Neutrophil (primary cell): ENCODE results near the gene SUPT4H1.

Experiments used
- H3K27ac ChIP-seq: fragments of 200-600 bp; sonication (generic); 2 replicates; pipeline ENCODE4 v1.5.1; 2016; ENCODE audit warnings: mild to moderate bottlenecking, moderate library complexity
- H3K27me3 ChIP-seq: fragments of 200-600 bp; sonication (generic); 2 replicates; pipeline ENCODE4 v1.6.0; 2016; ENCODE audit warnings: mild to moderate bottlenecking
- H3K36me3 ChIP-seq: fragments of 200-600 bp; sonication (generic); 2 replicates; pipeline ENCODE4 v1.5.1; 2017
- H3K4me1 ChIP-seq, 2 experiments: fragments of 200-600 bp in 1 of 2; sonication (generic) in 1 of 2; 1 replicate in 1 of 2; 2 replicates in 1 of 2; pipeline versions ENCODE4 v1.5.1 to v1.6.1; 2013 to 2016; ENCODE audit warnings: low read depth in 1 of 2, low read length in 1 of 2, mild to moderate bottlenecking in 1 of 2, moderate library complexity in 1 of 2; ENCODE audit not compliant: control insufficient read depth in 1 of 2, insufficient read depth in 1 of 2
- H3K4me3 ChIP-seq, 2 experiments: fragments of 200-600 bp in 1 of 2; sonication (generic) in 1 of 2; 1 replicate in 1 of 2; 2 replicates in 1 of 2; pipeline ENCODE4 v1.5.1; 2013 to 2016; ENCODE audit warnings: low read depth in 1 of 2, low read length in 1 of 2, mild to moderate bottlenecking in 1 of 2, moderate library complexity in 1 of 2
- H3K9me3 ChIP-seq: fragments of 200-600 bp; sonication (generic); 2 replicates; pipeline ENCODE4 v1.5.1; 2016
- TF ChIP-seq, protein P1 (sequence below): fragments of 200-600 bp; sonication (generic); IDR thresholded peaks from 2 replicates; pipeline ENCODE4 v1.5.1; 2016; ENCODE audit warnings: antibody characterized with exemption

The SUPT4H1 gene

DNA sequence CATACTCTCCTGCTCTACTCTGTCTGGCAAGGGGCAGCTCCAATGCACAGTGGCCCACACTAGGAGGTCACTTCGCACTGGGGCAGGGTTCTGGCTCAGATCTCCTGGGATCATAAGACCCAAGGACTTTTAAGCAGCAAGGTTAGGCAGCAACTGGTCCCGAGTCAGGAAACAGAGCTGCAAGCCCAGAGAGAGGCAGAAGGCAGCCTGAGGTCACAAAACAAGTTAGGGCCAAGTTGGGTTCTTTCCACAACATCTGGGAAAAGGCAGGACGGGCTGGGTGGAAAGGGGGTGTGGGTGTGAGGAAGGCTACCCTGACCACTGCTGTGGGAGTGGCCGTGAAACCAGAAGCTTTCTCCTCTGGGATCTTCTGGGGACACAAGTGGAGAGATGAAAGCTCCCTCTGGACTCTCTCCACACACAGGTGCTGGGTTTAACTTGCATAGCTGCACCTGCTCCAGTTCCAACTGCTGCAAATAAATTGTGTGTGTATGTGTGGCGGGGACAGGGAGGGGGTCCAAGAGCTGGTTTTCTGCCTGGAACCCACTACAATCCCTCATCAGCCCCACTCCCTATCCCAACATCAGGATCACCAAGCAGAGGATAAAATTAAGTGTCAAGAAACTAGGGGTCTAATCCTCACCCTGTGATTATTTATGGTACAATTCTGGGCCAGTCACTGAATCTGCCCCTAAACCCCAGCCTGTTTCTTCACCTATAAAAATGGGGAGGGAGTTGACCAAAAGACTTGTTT is 15.4 kb downstream of the SUPT4H1 start:
- no peaks in the 10 kb centered on the region for H3K27me3 ChIP-seq
- H3K9me3 ChIP-seq = no peaks in the 10 kb centered on the region
- H3K4me1 ChIP-seq = peaks cover 88 to 92% of the 10 kb centered on the region in 2 experiments
- peak overlapping the region; percentile 100 for H3K27ac ChIP-seq
- H3K36me3 ChIP-seq = no peaks in the 10 kb centered on the region
- TF ChIP-seq, protein P1, sequence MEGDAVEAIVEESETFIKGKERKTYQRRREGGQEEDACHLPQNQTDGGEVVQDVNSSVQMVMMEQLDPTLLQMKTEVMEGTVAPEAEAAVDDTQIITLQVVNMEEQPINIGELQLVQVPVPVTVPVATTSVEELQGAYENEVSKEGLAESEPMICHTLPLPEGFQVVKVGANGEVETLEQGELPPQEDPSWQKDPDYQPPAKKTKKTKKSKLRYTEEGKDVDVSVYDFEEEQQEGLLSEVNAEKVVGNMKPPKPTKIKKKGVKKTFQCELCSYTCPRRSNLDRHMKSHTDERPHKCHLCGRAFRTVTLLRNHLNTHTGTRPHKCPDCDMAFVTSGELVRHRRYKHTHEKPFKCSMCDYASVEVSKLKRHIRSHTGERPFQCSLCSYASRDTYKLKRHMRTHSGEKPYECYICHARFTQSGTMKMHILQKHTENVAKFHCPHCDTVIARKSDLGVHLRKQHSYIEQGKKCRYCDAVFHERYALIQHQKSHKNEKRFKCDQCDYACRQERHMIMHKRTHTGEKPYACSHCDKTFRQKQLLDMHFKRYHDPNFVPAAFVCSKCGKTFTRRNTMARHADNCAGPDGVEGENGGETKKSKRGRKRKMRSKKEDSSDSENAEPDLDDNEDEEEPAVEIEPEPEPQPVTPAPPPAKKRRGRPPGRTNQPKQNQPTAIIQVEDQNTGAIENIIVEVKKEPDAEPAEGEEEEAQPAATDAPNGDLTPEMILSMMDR = no peak
- peak overlapping the region; percentile 86 to 95 for H3K4me3 ChIP-seq

DNA sequence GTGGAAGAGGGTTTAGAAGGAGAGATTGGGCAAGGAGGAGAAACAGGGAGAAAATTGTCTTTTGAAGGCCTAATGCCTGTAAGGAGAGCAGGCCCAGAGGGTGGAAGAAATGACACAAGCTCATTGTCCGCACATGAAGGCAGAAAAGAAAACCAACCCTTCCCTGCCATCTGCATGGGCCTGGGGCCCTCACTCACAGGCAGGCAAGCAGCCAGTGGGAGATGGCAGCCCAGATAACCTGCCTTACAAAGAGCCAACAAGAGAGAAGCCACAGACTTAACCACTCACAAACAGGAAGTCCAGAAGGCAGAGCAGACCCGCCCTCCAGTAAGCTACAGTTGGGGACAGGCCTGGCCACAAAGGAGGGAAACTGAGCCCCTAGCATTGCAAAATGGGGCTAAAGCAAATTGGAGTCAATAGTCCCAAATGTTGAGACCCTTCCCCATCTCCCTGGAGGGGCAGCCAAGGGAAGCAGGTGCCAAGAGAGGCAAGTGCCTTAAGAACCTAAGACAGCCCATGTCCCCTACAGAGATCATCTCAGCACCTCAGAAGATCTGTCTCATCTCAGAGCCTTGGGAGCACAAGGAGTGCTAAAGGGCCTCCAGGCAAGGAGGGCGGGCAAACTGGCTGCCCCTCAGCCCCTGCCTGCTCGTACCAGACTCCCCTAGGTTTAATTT is 16.1 kb downstream of the SUPT4H1 start:
- H3K4me3 ChIP-seq = peak overlapping the region; percentile 86 to 95

DNA sequence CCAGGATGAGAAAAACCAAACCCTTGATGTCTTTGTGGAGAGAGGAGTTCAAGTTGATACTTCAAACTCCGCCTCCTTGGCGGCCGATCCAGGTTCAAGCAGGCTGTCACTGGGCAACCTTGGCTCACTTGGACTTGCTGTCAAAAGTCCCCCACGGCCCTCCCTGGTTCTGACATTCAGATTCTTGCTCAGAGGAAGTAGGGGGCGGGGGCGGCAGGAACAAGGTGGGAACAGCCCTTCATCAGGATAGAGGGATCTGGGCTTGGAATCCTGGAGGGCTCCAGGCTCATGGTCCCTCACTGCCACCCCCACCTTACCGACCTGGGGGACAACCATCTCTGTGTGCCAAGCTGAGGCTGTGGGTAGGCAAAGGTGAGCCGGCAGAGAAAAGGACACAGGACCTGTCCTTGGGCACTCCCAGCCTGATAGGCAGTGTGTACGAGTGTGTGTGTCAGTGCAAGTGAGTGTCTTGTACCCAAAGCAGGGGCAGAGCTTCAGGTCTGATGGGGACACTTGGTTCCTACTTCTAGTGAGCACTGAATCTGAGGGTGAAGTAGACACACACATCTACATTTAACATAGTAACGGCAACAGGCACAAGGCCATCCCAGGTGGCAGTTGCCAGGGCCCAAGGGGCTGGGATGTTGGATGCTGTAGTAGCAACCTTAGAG is 16.8 kb downstream of the SUPT4H1 start:
- H3K4me3 ChIP-seq = peak overlapping the region; percentile 86 to 95
- peaks cover 81 to 82% of the 10 kb centered on the region in 2 experiments for H3K4me1 ChIP-seq
- TF ChIP-seq, protein P1 = no peak
- H3K27me3 ChIP-seq = no peaks in the 10 kb centered on the region
- H3K9me3 ChIP-seq = no peaks in the 10 kb centered on the region
- H3K27ac ChIP-seq = peak overlapping the region; percentile 100
- peaks cover 13% of the 10 kb centered on the region for H3K36me3 ChIP-seq

More for the DNA sequence above, 16.1 kb downstream of the SUPT4H1 start:
- peaks cover 82 to 85% of the 10 kb centered on the region in 2 experiments for H3K4me1 ChIP-seq
- H3K27ac ChIP-seq = peak overlapping the region; percentile 100
- peaks cover 6% of the 10 kb centered on the region for H3K36me3 ChIP-seq
- H3K9me3 ChIP-seq = no peaks in the 10 kb centered on the region
- no peaks in the 10 kb centered on the region for H3K27me3 ChIP-seq
- TF ChIP-seq, protein P1 = no peak

DNA sequence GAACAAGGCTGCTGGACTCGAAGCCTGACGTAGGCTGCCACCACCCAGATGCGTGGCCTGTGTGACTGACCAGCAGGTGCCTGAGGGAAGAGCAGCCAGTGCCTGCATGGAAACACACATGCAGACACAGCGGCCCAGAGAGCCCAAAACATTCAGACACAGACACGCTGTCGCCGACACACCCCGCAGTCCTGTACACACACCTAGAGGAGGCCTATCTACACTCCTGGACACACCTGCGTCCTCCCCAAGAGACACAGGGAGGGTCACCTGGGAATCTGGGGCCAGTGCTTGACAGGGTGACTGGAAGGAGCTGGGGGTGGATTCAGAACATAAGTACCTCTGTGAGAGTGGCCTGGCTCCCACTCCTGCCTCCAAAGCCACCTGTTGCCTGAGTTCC is 17.3 kb downstream of the SUPT4H1 start:
- Histone ChIP-seq H3K4me1 (peaks cover 81 to 82% of the 10 kb centered on the region in 2 experiments), H3K9me3 (no peaks in the 10 kb centered on the region), H3K27me3 (no peaks in the 10 kb centered on the region), H3K4me3 (peak overlapping the region; percentile 86 to 95), H3K36me3 (peaks cover 18% of the 10 kb centered on the region), H3K27ac (peak overlapping the region; percentile 100)
- TF ChIP-seq, protein P1 = no peak

DNA sequence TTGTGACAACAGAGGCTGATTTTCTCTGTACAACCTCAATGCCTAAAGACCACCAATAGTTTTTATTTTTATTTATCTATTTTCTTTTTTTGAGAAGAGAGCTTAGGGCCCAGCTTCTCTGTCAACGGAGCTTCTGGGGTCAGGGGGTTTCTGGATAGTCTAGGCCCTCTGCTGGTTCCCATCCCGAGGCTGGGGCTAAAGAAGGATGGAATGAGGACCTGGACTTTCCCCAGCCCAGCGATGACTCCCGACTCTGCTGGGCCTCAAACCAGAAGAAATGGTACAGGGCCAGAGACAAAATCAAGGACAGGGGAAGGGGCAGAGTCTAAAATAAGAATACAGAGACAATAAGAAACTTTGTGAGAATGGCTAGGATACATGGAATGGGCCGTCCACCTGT is 17.7 kb downstream of the SUPT4H1 start:
- TF ChIP-seq, protein P1 = no peak
- Histone ChIP-seq H3K36me3 (peaks cover 20% of the 10 kb centered on the region), H3K4me3 (peak overlapping the region; percentile 86 to 95), H3K27ac (peak overlapping the region; percentile 100), H3K27me3 (no peaks in the 10 kb centered on the region), H3K4me1 (peaks cover 81 to 82% of the 10 kb centered on the region in 2 experiments), H3K9me3 (no peaks in the 10 kb centered on the region)
